ENCODE results near the gene BCAT1.

Gene BCAT1

GRCh38 chr12:24848941-24849477 lies 99.9 kb downstream of the BCAT1 start:
- Histone ChIP-seq H3K27me3 (ENCODE audit: insufficient read depth, low read length) (no peaks in the 10 kb centered on the region), H3K4me1 (ENCODE audit: insufficient read depth, low read length) (no peaks in the 10 kb centered on the region), H3K36me3 (ENCODE audit: insufficient read depth, low read length) (peaks cover 26% of the 10 kb centered on the region), H3K4me3 (ENCODE audit: low read length) (no peak overlapping the region), H3K9me3 (ENCODE audit: low read length) (peaks cover 5% of the 10 kb centered on the region), H2AFZ (ENCODE audit: low read depth, low read length) (no peak overlapping the region)

GRCh38 chr12:24846689-24847088 lies 102.2 kb downstream of the BCAT1 start:
- H2AFZ ChIP-seq (ENCODE audit: low read depth, low read length): no peak overlapping the region
- H3K27me3 ChIP-seq (ENCODE audit: insufficient read depth, low read length): no peaks in the 10 kb centered on the region
- no peak overlapping the region for H3K4me3 ChIP-seq (ENCODE audit: low read length)
- H3K9me3 ChIP-seq (ENCODE audit: low read length): peaks cover 3% of the 10 kb centered on the region
- H3K4me1 ChIP-seq (ENCODE audit: insufficient read depth, low read length): no peaks in the 10 kb centered on the region
- peaks cover 35% of the 10 kb centered on the region for H3K36me3 ChIP-seq (ENCODE audit: insufficient read depth, low read length)

- Histone ChIP-seq H3K36me3 (ENCODE audit: insufficient read depth, low read length) (peaks cover 43% of the 10 kb centered on the region), H2AFZ (ENCODE audit: low read depth, low read length) (no peak overlapping the region), H3K4me1 (ENCODE audit: insufficient read depth, low read length) (no peaks in the 10 kb centered on the region), H3K9me3 (ENCODE audit: low read length) (peaks cover 2% of the 10 kb centered on the region), H3K4me3 (ENCODE audit: low read length) (no peak overlapping the region), H3K27me3 (ENCODE audit: insufficient read depth, low read length) (no peaks in the 10 kb centered on the region)
These were observed 103.3 kb downstream of the BCAT1 start for GRCh38 chr12:24845615-24846014.

GRCh38 chr12:24840046-24840800 lies 108.7 kb downstream of the BCAT1 start:
- Histone ChIP-seq H3K36me3 (ENCODE audit: insufficient read depth, low read length) (peaks cover 51% of the 10 kb centered on the region), H3K9me3 (ENCODE audit: low read length) (peaks cover 5% of the 10 kb centered on the region), H3K4me1 (ENCODE audit: insufficient read depth, low read length) (no peaks in the 10 kb centered on the region), H3K27me3 (ENCODE audit: insufficient read depth, low read length) (no peaks in the 10 kb centered on the region), H3K4me3 (ENCODE audit: low read length) (no peak overlapping the region), H2AFZ (ENCODE audit: low read depth, low read length) (no peak overlapping the region)

- H3K4me3 ChIP-seq (ENCODE audit: low read length): no peak overlapping the region
- H3K9me3 ChIP-seq (ENCODE audit: low read length): peaks cover 5% of the 10 kb centered on the region
- no peaks in the 10 kb centered on the region for H3K4me1 ChIP-seq (ENCODE audit: insufficient read depth, low read length)
- H2AFZ ChIP-seq (ENCODE audit: low read depth, low read length): no peak overlapping the region
- no peaks in the 10 kb centered on the region for H3K27me3 ChIP-seq (ENCODE audit: insufficient read depth, low read length)
- peaks cover 52% of the 10 kb centered on the region for H3K36me3 ChIP-seq (ENCODE audit: insufficient read depth, low read length)
These were observed 109.6 kb downstream of the BCAT1 start for GRCh38 chr12:24839268-24839791.

- H2AFZ ChIP-seq (ENCODE audit: low read depth, low read length): no peak overlapping the region
- H3K27me3 ChIP-seq (ENCODE audit: insufficient read depth, low read length): no peaks in the 10 kb centered on the region
- H3K4me3 ChIP-seq (ENCODE audit: low read length): no peak overlapping the region
- H3K36me3 ChIP-seq (ENCODE audit: insufficient read depth, low read length): peaks cover 51% of the 10 kb centered on the region
- H3K4me1 ChIP-seq (ENCODE audit: insufficient read depth, low read length): no peaks in the 10 kb centered on the region
- peaks cover 5% of the 10 kb centered on the region for H3K9me3 ChIP-seq (ENCODE audit: low read length)
These were observed 110.4 kb downstream of the BCAT1 start for GRCh38 chr12:24838531-24838950.

GRCh38 chr12:24835377-24835776 lies 113.5 kb downstream of the BCAT1 start:
- Histone ChIP-seq H3K4me3 (ENCODE audit: low read length) (no peak overlapping the region), H3K36me3 (ENCODE audit: insufficient read depth, low read length) (peaks cover 61% of the 10 kb centered on the region), H3K27me3 (ENCODE audit: insufficient read depth, low read length) (no peaks in the 10 kb centered on the region), H3K4me1 (ENCODE audit: insufficient read depth, low read length) (no peaks in the 10 kb centered on the region), H2AFZ (ENCODE audit: low read depth, low read length) (no peak overlapping the region), H3K9me3 (ENCODE audit: low read length) (peaks cover 3% of the 10 kb centered on the region)

GRCh38 chr12:24833513-24833912 lies 115.4 kb downstream of the BCAT1 start:
- Histone ChIP-seq H3K4me3 (ENCODE audit: low read length) (no peak overlapping the region), H3K27me3 (ENCODE audit: insufficient read depth, low read length) (no peaks in the 10 kb centered on the region), H2AFZ (ENCODE audit: low read depth, low read length) (no peak overlapping the region), H3K9me3 (ENCODE audit: low read length) (peaks cover 3% of the 10 kb centered on the region), H3K4me1 (ENCODE audit: insufficient read depth, low read length) (no peaks in the 10 kb centered on the region), H3K36me3 (ENCODE audit: insufficient read depth, low read length) (peaks cover 54% of the 10 kb centered on the region)

- peaks cover 52% of the 10 kb centered on the region for H3K36me3 ChIP-seq (ENCODE audit: insufficient read depth, low read length)
- H2AFZ ChIP-seq (ENCODE audit: low read depth, low read length): no peak overlapping the region
- H3K9me3 ChIP-seq (ENCODE audit: low read length): peaks cover 2% of the 10 kb centered on the region
- no peaks in the 10 kb centered on the region for H3K27me3 ChIP-seq (ENCODE audit: insufficient read depth, low read length)
- no peaks in the 10 kb centered on the region for H3K4me1 ChIP-seq (ENCODE audit: insufficient read depth, low read length)
- H3K4me3 ChIP-seq (ENCODE audit: low read length): no peak overlapping the region
These were observed 124.9 kb downstream of the BCAT1 start for GRCh38 chr12:24823808-24824515.

GRCh38 chr12:24822121-24822899 lies 126.6 kb downstream of the BCAT1 start:
- Histone ChIP-seq H3K27me3 (ENCODE audit: insufficient read depth, low read length) (no peaks in the 10 kb centered on the region), H3K9me3 (ENCODE audit: low read length) (peaks cover 2% of the 10 kb centered on the region), H2AFZ (ENCODE audit: low read depth, low read length) (no peak overlapping the region), H3K4me3 (ENCODE audit: low read length) (no peak overlapping the region), H3K4me1 (ENCODE audit: insufficient read depth, low read length) (no peaks in the 10 kb centered on the region), H3K36me3 (ENCODE audit: insufficient read depth, low read length) (peaks cover 54% of the 10 kb centered on the region)

- H3K4me3 ChIP-seq (ENCODE audit: low read length): no peak overlapping the region
- H3K9me3 ChIP-seq (ENCODE audit: low read length): peaks cover 2% of the 10 kb centered on the region
- H3K4me1 ChIP-seq (ENCODE audit: insufficient read depth, low read length): no peaks in the 10 kb centered on the region
- H2AFZ ChIP-seq (ENCODE audit: low read depth, low read length): no peak overlapping the region
- H3K27me3 ChIP-seq (ENCODE audit: insufficient read depth, low read length): no peaks in the 10 kb centered on the region
- H3K36me3 ChIP-seq (ENCODE audit: insufficient read depth, low read length): peaks cover 57% of the 10 kb centered on the region
These were observed 127.2 kb downstream of the BCAT1 start for GRCh38 chr12:24821691-24822090.

- no peak overlapping the region for H3K4me3 ChIP-seq (ENCODE audit: low read length)
- H2AFZ ChIP-seq (ENCODE audit: low read depth, low read length): no peak overlapping the region
- peaks cover 60% of the 10 kb centered on the region for H3K36me3 ChIP-seq (ENCODE audit: insufficient read depth, low read length)
- H3K9me3 ChIP-seq (ENCODE audit: low read length): peaks cover 2% of the 10 kb centered on the region
- H3K4me1 ChIP-seq (ENCODE audit: insufficient read depth, low read length): no peaks in the 10 kb centered on the region
- H3K27me3 ChIP-seq (ENCODE audit: insufficient read depth, low read length): no peaks in the 10 kb centered on the region
These were observed 128.0 kb downstream of the BCAT1 start for GRCh38 chr12:24820872-24821271.
